ENCODE results near the gene KRI1.

The KRI1 gene

DNA sequence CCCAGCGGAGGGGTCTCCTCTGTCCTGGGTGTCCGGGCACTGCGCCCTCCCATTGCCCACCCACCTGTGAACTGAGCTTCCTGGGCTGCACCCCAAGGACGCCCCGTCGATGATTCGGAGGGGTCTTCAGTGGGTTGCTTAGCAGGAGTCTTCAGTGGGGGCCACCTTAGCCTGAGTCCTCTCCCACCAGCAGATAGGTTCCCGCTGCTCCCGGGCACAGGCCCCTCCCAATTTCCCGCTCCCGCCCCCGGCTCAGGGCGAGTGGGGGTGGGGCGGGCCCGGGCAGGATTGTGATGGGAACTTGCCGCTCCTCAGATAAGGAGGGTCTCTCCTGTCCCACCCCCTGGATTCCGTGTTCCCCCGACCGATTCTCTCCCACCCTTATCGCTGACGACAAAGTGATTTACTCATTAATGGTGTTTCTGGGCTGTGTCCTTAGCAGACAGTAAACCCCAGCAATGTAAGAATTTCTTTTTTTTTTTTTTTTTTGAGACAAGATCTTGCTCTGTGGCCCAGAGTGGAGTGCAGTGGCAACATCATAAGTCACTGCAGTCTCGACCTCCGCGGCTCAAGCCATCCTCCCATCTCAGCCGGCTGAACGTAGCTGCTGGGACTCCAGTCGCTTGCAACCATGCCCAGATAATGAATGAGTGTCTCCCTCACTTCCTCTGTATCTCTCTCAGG lies 47.9 kb downstream of the KRI1 start:
- DNase-seq, result no peak

DNA sequence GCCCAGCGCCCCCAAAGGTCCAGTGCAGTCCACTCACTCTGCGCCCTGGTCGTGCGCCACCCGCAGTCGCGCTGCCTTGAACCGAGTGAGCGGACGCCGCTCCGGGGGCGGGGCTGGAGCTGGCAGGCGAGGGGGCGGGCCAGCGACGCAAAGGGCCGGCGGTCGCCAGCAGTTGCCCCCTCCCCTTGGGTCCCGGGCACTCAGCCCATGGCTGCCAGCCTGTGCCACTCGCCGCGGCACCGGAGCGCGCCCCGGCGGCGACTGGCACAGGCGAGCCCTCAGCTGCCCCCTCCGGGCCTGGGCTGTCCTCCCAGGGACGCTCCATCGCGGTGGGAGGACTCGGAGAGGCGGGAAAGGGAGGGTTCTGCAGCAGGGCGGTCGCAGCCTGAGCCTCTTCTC lies 48.5 kb downstream of the KRI1 start, which contains the start of gene S1PR5:
Gene S1PR5, minus strand, starts transcription at position 87 of the 399 bp plus-strand sequence. CDS start 2,436 bp downstream, outside the sequence.
- DNase-seq, result no peak

- DNase-seq, result no peak
Observed at GRCh38 chr19:10516671-10517286, 49.0 kb downstream of the KRI1 start.

GRCh38 chr19:10516064-10516385 lies 49.8 kb downstream of the KRI1 start:
- no peak for DNase-seq

- no peak for DNase-seq
Observed at GRCh38 chr19:10514211-10515145, 51.3 kb downstream of the KRI1 start.

DNA sequence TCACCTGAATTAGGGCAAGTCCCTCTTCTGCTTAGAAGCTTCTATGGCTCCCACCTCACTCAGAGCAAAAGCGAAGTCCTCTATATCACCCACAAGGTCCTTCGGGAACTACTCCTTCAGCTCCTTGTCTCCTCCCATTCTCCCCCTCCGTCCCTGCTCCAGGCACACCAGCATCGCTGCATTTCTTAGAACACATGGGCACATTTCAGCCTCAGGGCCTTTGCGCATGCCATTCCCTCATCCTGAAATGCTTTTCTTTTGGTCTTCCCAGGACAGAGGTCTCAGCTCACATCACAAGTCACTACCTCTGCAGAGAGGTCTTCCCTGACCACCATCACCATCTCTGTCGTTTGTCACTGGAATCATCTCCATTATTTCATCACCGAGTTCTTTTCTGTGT lies 52.6 kb downstream of the KRI1 start:
- DNase-seq, result no peak

GRCh38 chr19:10510301-10510802 lies 55.5 kb downstream of the KRI1 start:
- DNase-seq, result no peak

DNA sequence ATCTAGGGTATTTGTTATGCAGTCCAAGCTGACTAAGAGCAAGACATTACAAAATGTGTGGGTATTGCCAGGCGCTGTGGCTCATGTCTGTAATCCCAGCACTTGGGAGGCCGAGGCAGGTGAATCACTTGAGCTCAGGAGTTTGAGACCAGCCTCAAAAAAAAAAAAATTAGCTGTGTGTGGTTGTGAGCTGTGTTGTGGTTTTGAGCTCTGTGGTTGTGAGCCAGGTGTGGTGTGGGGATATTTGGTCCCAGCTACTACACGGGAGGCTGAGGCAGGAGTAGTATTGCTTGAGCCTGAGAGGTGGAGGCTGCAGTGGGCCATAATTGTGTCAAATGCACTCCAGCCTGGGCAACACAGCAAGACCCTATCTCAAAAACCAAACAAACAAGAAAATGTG lies 57.1 kb downstream of the KRI1 start:
- DNase-seq, result no peak

- DNase-seq, result no peak
Observed at GRCh38 chr19:10508036-10508435, 57.8 kb downstream of the KRI1 start.

- no peak for DNase-seq
Observed at GRCh38 chr19:10505583-10506229, 60.1 kb downstream of the KRI1 start.
